Caco-2 (cell line): Measurements from ENCODE around the gene MB21D2. TPM values are rescaled to one million over a fixed set of nuclear protein-coding genes. Genes with fewer than 3 reads are reported as not detected.

ENCODE experiments used
- BruUV-seq: library from RNA; stranded (reverse); fragments of 400-500 nt; replicated peaks from 2 replicates; lab custom pipeline; 2021; lab: Mats Ljungman, UMichigan
- CTCF ChIA-PET: fragments of 300-600 bp; sonication (Branson Sonifier 250); formaldehyde crosslinking; loops from one replicate; lab custom pipeline; 2022; ENCODE audit warnings: antibody characterized with exemption; lab: Charles Lee
- POLR2A ChIA-PET: fragments of 300-600 bp; sonication (Branson Sonifier 250); formaldehyde crosslinking; loops from one replicate; lab custom pipeline; 2022; ENCODE audit warnings: antibody characterized with exemption; lab: Charles Lee
- DNase-seq, 2 experiments: peaks; one replicate each; pipeline versions ENCODE4 v3.0.0 to v3.0.0-alpha.2; 2020 to 2022
- H3K27me3 ChIP-seq: replicated peaks from 2 replicates; pipeline ENCODE4 v1.6.0; 2011; ENCODE audit warnings: low read length; ENCODE audit not compliant: control insufficient read depth, insufficient read depth
- H3K36me3 ChIP-seq: 2 replicates; pipeline ENCODE4 v1.5.1; 2011; ENCODE audit warnings: low read length; ENCODE audit not compliant: control insufficient read depth, insufficient read depth
- H3K4me1 ChIP-seq: fragments of 250-450 bp; sonication (Bioruptor Pico); 2 replicates; pipeline ENCODE4 v1.5.1; 2020; ENCODE audit warnings: mild to moderate bottlenecking
- H3K4me3 ChIP-seq: 2 replicates; pipeline ENCODE4 v1.5.1; 2011; ENCODE audit warnings: low read depth, mild to moderate bottlenecking, control low read depth, low read length
- H3K9me3 ChIP-seq: fragments of 250-450 bp; sonication (Bioruptor Pico); 2 replicates; pipeline ENCODE4 v1.5.1; 2020; ENCODE audit warnings: mild to moderate bottlenecking, moderate library complexity
- H3K27ac Mint-ChIP-seq: one replicate; pipeline ENCODE4 v1.8.0; 2022; ENCODE audit warnings: mixed read lengths; ENCODE audit not compliant: unreplicated experiment
- H3K27me3 Mint-ChIP-seq: one replicate; pipeline ENCODE4 v1.8.0; 2022; ENCODE audit warnings: mixed read lengths; ENCODE audit not compliant: insufficient read depth, unreplicated experiment
- H3K36me3 Mint-ChIP-seq: one replicate; pipeline ENCODE4 v1.8.0; 2022; ENCODE audit warnings: mild to moderate bottlenecking, mixed read lengths; ENCODE audit not compliant: insufficient read depth, unreplicated experiment
- H3K4me1 Mint-ChIP-seq: one replicate; pipeline ENCODE4 v1.8.0; 2022; ENCODE audit warnings: low read depth, mixed read lengths; ENCODE audit not compliant: unreplicated experiment
- H3K4me3 Mint-ChIP-seq: one replicate; pipeline ENCODE4 v1.8.0; 2022; ENCODE audit warnings: mild to moderate bottlenecking, moderate library complexity, mixed read lengths; ENCODE audit not compliant: unreplicated experiment
- H3K9me3 Mint-ChIP-seq: one replicate; pipeline ENCODE4 v1.8.0; 2022; ENCODE audit warnings: mixed read lengths; ENCODE audit not compliant: unreplicated experiment
- intact Hi-C: fragments of 100-400 bp; cut with micrococcal nuclease; formaldehyde crosslinking; loops from one replicate; pipeline ENCODE4 v1.10.0; 2022; ENCODE audit not compliant: unreplicated experiment
- total RNA-seq: library from RNA; stranded (reverse); gene quantifications from 2 replicates; pipeline ENCODE4 v1.2.3, GENCODE V29; 2022
- TF ChIP-seq, protein P1 (sequence below), 2 experiments: fragments of 200-600 bp in 1 of 2; IDR thresholded peaks; 1 replicate in 1 of 2; 2 replicates in 1 of 2; pipeline versions ENCODE4 v1.5.1 to v1.8.0; 2011 to 2022; ENCODE audit warnings: antibody characterized with exemption in 1 of 2, control low read depth in 1 of 2, inconsistent platforms in 1 of 2, low read depth in 1 of 2, low read length in 1 of 2, mild to moderate bottlenecking in 1 of 2, moderate library complexity in 1 of 2; ENCODE audit not compliant: insufficient read depth in 1 of 2, severe bottlenecking in 1 of 2, unreplicated experiment in 1 of 2

The MB21D2 gene
- total RNA-seq, 1 experiment from 2014 or later = 11.0 TPM

DNA sequence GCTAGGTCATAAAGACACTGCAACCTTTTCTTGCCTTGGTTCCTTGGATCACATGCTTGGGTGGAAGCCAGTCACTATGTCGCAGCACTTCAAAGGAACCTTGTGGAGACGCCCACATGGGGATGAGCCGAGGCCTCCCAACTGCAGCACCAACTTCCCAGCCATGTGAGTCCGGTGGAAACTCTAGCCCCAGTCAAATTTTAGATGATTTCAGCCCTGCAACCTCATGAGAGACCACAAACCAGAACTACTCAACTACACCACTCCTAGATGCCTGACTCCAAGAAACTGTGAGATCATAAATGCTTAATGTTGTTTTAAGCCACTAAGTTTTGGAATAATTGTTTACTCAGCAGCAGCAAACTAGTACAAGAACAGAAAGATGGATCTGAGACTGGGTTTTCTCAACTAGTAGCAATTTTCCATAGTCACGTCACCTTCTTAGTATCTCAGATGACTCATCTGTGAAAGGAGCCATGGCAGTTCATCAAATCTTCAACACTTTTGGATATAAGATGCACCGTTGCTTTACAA, 86.5 kb downstream of the MB21D2 start:
- Mint-ChIP-seq H3K4me1 (no peaks in the 10 kb centered on the region), H3K4me3 (no peak overlapping the region), H3K36me3 (no peaks in the 10 kb centered on the region), H3K9me3 (no peaks in the 10 kb centered on the region), H3K27me3 (no peaks in the 10 kb centered on the region), H3K27ac (no peak overlapping the region)
- TF ChIP-seq, protein P1, sequence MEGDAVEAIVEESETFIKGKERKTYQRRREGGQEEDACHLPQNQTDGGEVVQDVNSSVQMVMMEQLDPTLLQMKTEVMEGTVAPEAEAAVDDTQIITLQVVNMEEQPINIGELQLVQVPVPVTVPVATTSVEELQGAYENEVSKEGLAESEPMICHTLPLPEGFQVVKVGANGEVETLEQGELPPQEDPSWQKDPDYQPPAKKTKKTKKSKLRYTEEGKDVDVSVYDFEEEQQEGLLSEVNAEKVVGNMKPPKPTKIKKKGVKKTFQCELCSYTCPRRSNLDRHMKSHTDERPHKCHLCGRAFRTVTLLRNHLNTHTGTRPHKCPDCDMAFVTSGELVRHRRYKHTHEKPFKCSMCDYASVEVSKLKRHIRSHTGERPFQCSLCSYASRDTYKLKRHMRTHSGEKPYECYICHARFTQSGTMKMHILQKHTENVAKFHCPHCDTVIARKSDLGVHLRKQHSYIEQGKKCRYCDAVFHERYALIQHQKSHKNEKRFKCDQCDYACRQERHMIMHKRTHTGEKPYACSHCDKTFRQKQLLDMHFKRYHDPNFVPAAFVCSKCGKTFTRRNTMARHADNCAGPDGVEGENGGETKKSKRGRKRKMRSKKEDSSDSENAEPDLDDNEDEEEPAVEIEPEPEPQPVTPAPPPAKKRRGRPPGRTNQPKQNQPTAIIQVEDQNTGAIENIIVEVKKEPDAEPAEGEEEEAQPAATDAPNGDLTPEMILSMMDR (IDR thresholded peaks at IDR 0.05; ENCODE audit: insufficient read depth in 1 of 2, low read depth in 1 of 2, low read length in 1 of 2, severe bottlenecking in 1 of 2, unreplicated experiment in 1 of 2) = no peak
- ChIA-PET POLR2A (no interaction called here), CTCF (no interaction called here)
- DNase-seq = no peak
- no peak overlapping the region for H3K4me3 ChIP-seq
- intact Hi-C loops = no loop called here
- no peaks in the 10 kb centered on the region for H3K36me3 ChIP-seq
- no peaks in the 10 kb centered on the region; the same call in 1 of the 2 replicates for H3K4me1 ChIP-seq
- BruUV-seq = no TSS peak
- no peaks in the 10 kb centered on the region for H3K9me3 ChIP-seq
- H3K27me3 ChIP-seq = no peaks in the 10 kb centered on the region

DNA sequence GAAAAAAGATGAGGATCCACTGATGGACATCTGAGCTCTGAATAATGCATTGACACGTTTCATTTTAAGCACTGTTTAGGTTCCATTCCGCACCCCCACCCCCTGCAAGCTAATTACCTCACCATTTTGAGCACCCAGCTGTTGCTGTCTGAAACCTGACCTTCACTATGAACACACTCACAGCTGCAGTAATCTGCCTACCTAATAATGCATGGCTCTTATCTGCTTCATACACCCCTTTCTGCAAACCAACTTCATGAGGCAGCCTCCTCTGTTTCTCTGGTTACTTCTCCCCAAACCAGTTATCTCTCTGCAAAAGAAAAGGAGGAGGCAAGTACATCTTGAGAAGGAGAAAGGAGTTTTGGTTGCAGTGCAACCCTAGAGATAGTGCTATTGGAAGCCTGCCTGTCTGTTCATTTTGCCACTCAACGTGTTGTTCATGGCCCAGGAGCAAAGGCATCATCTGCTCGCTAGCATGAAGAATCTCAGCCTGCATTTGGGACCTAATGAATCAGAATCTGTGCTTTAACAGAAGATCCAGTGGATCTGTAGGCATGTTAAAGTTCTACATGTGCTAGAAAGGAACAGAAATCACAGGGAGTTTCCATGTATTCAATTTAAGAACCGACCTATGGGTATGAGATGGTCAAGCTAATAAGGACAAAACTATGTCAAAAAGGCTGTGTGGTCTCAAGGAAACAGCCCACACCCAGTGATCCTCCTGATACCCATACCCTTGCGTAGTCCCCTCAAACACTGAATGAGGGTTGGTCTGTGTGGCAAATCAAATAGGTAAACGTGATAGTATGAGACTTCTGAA, 87.2 kb downstream of the MB21D2 start:
- Histone ChIP-seq H3K36me3 (no peaks in the 10 kb centered on the region), H3K4me1 (no peaks in the 10 kb centered on the region; the same call in 1 of the 2 replicates), H3K9me3 (no peaks in the 10 kb centered on the region), H3K4me3 (no peak overlapping the region), H3K27me3 (no peaks in the 10 kb centered on the region)
- POLR2A ChIA-PET = no interaction called here
- Mint-ChIP-seq H3K4me1 (no peaks in the 10 kb centered on the region), H3K4me3 (no peak overlapping the region), H3K27ac (no peak overlapping the region), H3K9me3 (no peaks in the 10 kb centered on the region), H3K36me3 (no peaks in the 10 kb centered on the region), H3K27me3 (no peaks in the 10 kb centered on the region)
- TF ChIP-seq, protein P1 (IDR thresholded peaks at IDR 0.05; ENCODE audit: insufficient read depth in 1 of 2, low read depth in 1 of 2, low read length in 1 of 2, severe bottlenecking in 1 of 2, unreplicated experiment in 1 of 2) = no peak
- CTCF ChIA-PET = no interaction called here
- BruUV-seq = no TSS peak
- intact Hi-C loops = no loop called here
- DNase-seq = no peak

DNA sequence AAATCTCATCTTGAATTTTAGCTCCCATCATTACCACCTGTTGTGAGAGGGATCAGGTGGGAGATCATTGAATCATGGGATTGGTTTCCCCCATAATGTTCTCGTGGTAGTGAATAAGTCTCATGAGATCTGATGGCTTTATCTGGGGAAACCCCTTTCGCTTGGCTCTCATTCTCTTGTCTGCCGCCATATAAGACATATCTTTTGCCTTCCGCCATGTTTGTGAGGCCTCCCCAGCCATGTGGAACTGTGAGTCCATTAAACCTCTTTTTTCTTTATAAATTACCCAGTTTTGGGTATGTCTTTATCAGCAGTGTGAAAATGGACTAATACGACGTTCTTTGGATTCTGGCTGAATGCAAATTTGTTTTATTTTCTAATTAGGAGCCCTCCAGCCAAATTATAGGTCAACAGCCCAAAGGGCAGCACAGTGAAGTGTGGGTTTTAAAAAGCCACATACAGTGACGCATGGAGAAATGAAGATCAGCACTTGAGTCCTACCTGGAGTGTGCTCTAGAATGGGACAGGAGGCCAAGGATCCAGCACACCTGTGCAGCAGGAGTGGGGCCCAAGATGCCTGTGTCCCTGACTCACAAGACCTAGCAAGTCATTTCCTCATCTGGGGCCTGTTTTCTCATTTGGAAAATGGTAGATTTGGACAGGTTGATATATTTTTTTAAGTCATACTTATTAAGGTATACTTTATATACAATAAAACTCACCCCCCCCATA, 89.6 kb downstream of the MB21D2 start:
- H3K4me1 ChIP-seq = no peaks in the 10 kb centered on the region; the same call in 1 of the 2 replicates
- no peaks in the 10 kb centered on the region for H3K9me3 Mint-ChIP-seq
- no peak overlapping the region for H3K4me3 Mint-ChIP-seq
- no peaks in the 10 kb centered on the region for H3K27me3 ChIP-seq
- H3K36me3 Mint-ChIP-seq = no peaks in the 10 kb centered on the region
- CTCF ChIA-PET = no interaction called here
- H3K4me3 ChIP-seq = no peak overlapping the region
- DNase-seq = no peak
- no peak overlapping the region for H3K27ac Mint-ChIP-seq
- POLR2A ChIA-PET = no interaction called here
- no peaks in the 10 kb centered on the region for H3K36me3 ChIP-seq
- TF ChIP-seq, protein P1 (IDR thresholded peaks at IDR 0.05; ENCODE audit: insufficient read depth in 1 of 2, low read depth in 1 of 2, low read length in 1 of 2, severe bottlenecking in 1 of 2, unreplicated experiment in 1 of 2) = no peak
- no peaks in the 10 kb centered on the region for H3K4me1 Mint-ChIP-seq
- no peaks in the 10 kb centered on the region for H3K9me3 ChIP-seq
- H3K27me3 Mint-ChIP-seq = no peaks in the 10 kb centered on the region
- no TSS peak for BruUV-seq
- intact Hi-C loops = no loop called here
